T-helper 17 cell (primary cell): ENCODE data around the gene CNOT9. TPM values are rescaled to one million over a fixed set of nuclear protein-coding genes. Genes with fewer than 3 reads are reported as not detected.

Experiments used
- ATAC-seq: fragments of 150-1000 bp; cut with Tn5 transposase; 2 replicates; pipeline ENCODE4 v1.10.0; 2021; ENCODE audit warnings: mild to moderate bottlenecking, moderate library complexity
- DNase-seq, 3 donors: peaks; one replicate each; pipeline versions ENCODE4 v3.0.0 to v3.0.0-alpha.2; 2020 to 2021
- H3K9me3 ChIP-seq: one replicate; pipeline ENCODE4 v1.7.0; 2013; ENCODE audit warnings: low read length, mild to moderate bottlenecking; ENCODE audit not compliant: control insufficient read depth, poor library complexity, severe bottlenecking
- H3K27ac Mint-ChIP-seq: one replicate; pipeline ENCODE4 v1.8.0; 2022; ENCODE audit warnings: mild to moderate bottlenecking, moderate library complexity, mixed read lengths
- H3K27me3 Mint-ChIP-seq: one replicate; pipeline ENCODE4 v1.8.0; 2022; ENCODE audit warnings: mixed read lengths
- H3K36me3 Mint-ChIP-seq: one replicate; pipeline ENCODE4 v1.8.0; 2022; ENCODE audit warnings: low read depth, mixed read lengths
- H3K4me1 Mint-ChIP-seq: one replicate; pipeline ENCODE4 v1.8.0; 2022; ENCODE audit warnings: mild to moderate bottlenecking, mixed read lengths
- H3K4me3 Mint-ChIP-seq: one replicate; pipeline ENCODE4 v1.8.0; 2022; ENCODE audit warnings: mild to moderate bottlenecking, moderate library complexity, mixed read lengths
- total RNA-seq, 4 donors: library from RNA in 2 of 4; stranded (reverse) in 2 of 4; gene quantifications; one replicate each; pipeline ENCODE4 v1.2.3 and lab custom pipeline; 2022 to 2026

Gene CNOT9
- total RNA-seq, 2 donors from 2014 or later = 72.8 to 74.4 TPM

GRCh38 chr2:218642121-218642656 is 73.5 kb downstream of the CNOT9 start:
- peaks cover 6% of the 10 kb centered on the region for H3K36me3 Mint-ChIP-seq
- H3K27ac Mint-ChIP-seq = no peak overlapping the region

GRCh38 chr2:218642786-218643185 is 74.1 kb downstream of the CNOT9 start:
- Mint-ChIP-seq H3K27ac (no peak overlapping the region), H3K4me3 (no peak overlapping the region), H3K27me3 (no peaks in the 10 kb centered on the region), H3K36me3 (peaks cover under 1% of the 10 kb centered on the region), H3K4me1 (peaks cover 6% of the 10 kb centered on the region)
- ATAC-seq (no peak), DNase-seq (no peak)
- no peaks in the 10 kb centered on the region for H3K9me3 ChIP-seq

More at GRCh38 chr2:218642121-218642656, 73.5 kb downstream of the CNOT9 start:
- DNase-seq (no peak), ATAC-seq (no peak)
- peaks cover 9% of the 10 kb centered on the region for H3K4me1 Mint-ChIP-seq
- H3K27me3 Mint-ChIP-seq = no peaks in the 10 kb centered on the region
- no peaks in the 10 kb centered on the region for H3K9me3 ChIP-seq
- H3K4me3 Mint-ChIP-seq = no peak overlapping the region

- H3K27ac Mint-ChIP-seq = no peak overlapping the region
- H3K27me3 Mint-ChIP-seq = no peaks in the 10 kb centered on the region
- ATAC-seq (no peak), DNase-seq (no peak)
- no peaks in the 10 kb centered on the region for H3K9me3 ChIP-seq
- peaks cover 10% of the 10 kb centered on the region for H3K4me1 Mint-ChIP-seq
- H3K36me3 Mint-ChIP-seq = peaks cover 3% of the 10 kb centered on the region
- no peak overlapping the region for H3K4me3 Mint-ChIP-seq
These were observed 75.2 kb downstream of the CNOT9 start for GRCh38 chr2:218643751-218644310.

- no peak overlapping the region for H3K27ac Mint-ChIP-seq
- H3K36me3 Mint-ChIP-seq = peaks cover 3% of the 10 kb centered on the region
- H3K27me3 Mint-ChIP-seq = no peaks in the 10 kb centered on the region
- ATAC-seq (no peak), DNase-seq (no peak)
- no peaks in the 10 kb centered on the region for H3K9me3 ChIP-seq
- H3K4me1 Mint-ChIP-seq = peaks cover 10% of the 10 kb centered on the region
- H3K4me3 Mint-ChIP-seq = no peak overlapping the region
These were observed 76.1 kb downstream of the CNOT9 start for GRCh38 chr2:218644721-218645120.

GRCh38 chr2:218645126-218645525 is 76.5 kb downstream of the CNOT9 start:
- DNase-seq (no peak), ATAC-seq (no peak)
- no peaks in the 10 kb centered on the region for H3K27me3 Mint-ChIP-seq
- H3K4me1 Mint-ChIP-seq = peaks cover 10% of the 10 kb centered on the region
- H3K9me3 ChIP-seq = no peaks in the 10 kb centered on the region
- H3K36me3 Mint-ChIP-seq = peaks cover 3% of the 10 kb centered on the region
- no peak overlapping the region for H3K27ac Mint-ChIP-seq
- no peak overlapping the region for H3K4me3 Mint-ChIP-seq

Other genes starting within 250 kb of the CNOT9 start
- not detected for gene CATIP, start 212.0 kb upstream of the CNOT9 start, total RNA-seq
- 10 to 100 TPM in 1 of 2 donors, 1 to 10 TPM in 1; 2.7 to 23.9 TPM for gene SLC11A1, start 186.6 kb upstream of the CNOT9 start, total RNA-seq
- gene CTDSP1, start 169.0 kb upstream of the CNOT9 start, total RNA-seq = 100 to 1,000 TPM; 109 to 132 TPM
- gene VIL1, start 149.7 kb upstream of the CNOT9 start, total RNA-seq = 1 to 10 TPM in 1 of 2 donors, under 1 TPM in 1; 0.32 to 6.2 TPM
- 10 to 100 TPM; 18.7 to 27.7 TPM for gene USP37, start 488 bp upstream of the CNOT9 start, total RNA-seq
- gene PLCD4, start 39.1 kb downstream of the CNOT9 start, total RNA-seq = under 1 TPM; 0.85 to 0.91 TPM
- 10 to 100 TPM; 55.0 to 55.6 TPM for gene ZNF142, start 90.8 kb downstream of the CNOT9 start, total RNA-seq
- 10 to 100 TPM; 24.1 to 31.8 TPM for gene BCS1L, start 90.8 kb downstream of the CNOT9 start, total RNA-seq
- 10 to 100 TPM; 13.4 to 18.3 TPM for gene RNF25, start 103.2 kb downstream of the CNOT9 start, total RNA-seq
- gene STK36, start 103.2 kb downstream of the CNOT9 start, total RNA-seq = 10 to 100 TPM; 14.2 to 21.0 TPM
- gene TTLL4, start 142.0 kb downstream of the CNOT9 start, total RNA-seq = 10 to 100 TPM; 21.1 to 21.2 TPM
- gene CYP27A1, start 213.3 kb downstream of the CNOT9 start, total RNA-seq = under 1 TPM; 0.39 to 0.52 TPM